ENCODE results near the gene ATXN2L. TPM values are rescaled to one million over a fixed set of nuclear protein-coding genes. Genes with fewer than 3 reads are reported as not detected.

Gene ATXN2L
- total and polyA plus RNA-seq, 10 of the 15 experiments (the other 5 are each of a cell fraction or from before 2014, with no cell fraction given) = 3.5 to 210 (median 61.1) TPM

DNA sequence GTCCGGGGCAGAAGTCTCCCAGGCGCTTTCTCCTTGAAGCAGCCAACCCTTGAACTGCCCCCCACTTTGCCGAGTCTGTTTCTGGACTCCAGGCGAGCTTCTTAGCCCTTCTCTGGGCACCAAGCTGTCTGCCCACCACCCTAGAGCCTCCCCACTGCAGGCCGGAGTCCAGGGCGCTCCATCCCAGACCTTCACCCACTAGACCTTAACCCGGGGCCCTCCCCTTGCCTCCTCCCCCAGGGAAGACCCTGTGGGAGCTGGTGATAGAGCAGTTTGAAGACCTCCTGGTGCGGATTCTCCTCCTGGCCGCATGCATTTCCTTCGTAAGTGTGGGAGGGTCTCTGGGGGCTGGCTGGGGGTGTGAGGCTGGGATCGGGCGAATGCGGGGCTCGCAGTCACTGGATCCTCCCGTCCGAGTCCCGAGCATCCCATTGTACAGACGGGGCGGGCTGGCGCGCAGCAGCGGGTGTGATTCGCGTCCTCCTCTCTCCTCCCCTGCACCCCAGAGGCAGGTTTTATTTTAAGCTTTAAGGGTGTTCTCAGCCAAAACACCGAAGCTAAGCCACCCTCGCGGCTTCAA is 56.6 kb downstream of the ATXN2L start (continued):
- TF ChIP-seq, protein P1, sequence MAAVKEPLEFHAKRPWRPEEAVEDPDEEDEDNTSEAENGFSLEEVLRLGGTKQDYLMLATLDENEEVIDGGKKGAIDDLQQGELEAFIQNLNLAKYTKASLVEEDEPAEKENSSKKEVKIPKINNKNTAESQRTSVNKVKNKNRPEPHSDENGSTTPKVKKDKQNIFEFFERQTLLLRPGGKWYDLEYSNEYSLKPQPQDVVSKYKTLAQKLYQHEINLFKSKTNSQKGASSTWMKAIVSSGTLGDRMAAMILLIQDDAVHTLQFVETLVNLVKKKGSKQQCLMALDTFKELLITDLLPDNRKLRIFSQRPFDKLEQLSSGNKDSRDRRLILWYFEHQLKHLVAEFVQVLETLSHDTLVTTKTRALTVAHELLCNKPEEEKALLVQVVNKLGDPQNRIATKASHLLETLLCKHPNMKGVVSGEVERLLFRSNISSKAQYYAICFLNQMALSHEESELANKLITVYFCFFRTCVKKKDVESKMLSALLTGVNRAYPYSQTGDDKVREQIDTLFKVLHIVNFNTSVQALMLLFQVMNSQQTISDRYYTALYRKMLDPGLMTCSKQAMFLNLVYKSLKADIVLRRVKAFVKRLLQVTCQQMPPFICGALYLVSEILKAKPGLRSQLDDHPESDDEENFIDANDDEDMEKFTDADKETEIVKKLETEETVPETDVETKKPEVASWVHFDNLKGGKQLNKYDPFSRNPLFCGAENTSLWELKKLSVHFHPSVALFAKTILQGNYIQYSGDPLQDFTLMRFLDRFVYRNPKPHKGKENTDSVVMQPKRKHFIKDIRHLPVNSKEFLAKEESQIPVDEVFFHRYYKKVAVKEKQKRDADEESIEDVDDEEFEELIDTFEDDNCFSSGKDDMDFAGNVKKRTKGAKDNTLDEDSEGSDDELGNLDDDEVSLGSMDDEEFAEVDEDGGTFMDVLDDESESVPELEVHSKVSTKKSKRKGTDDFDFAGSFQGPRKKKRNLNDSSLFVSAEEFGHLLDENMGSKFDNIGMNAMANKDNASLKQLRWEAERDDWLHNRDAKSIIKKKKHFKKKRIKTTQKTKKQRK (IDR thresholded peaks at IDR 0.05; ENCODE audit: low read depth, low read length) = no peak
- TF ChIP-seq EED (IDR thresholded peaks at IDR 0.05; ENCODE audit: low read depth) = no peak
- TF ChIP-seq, protein P2, sequence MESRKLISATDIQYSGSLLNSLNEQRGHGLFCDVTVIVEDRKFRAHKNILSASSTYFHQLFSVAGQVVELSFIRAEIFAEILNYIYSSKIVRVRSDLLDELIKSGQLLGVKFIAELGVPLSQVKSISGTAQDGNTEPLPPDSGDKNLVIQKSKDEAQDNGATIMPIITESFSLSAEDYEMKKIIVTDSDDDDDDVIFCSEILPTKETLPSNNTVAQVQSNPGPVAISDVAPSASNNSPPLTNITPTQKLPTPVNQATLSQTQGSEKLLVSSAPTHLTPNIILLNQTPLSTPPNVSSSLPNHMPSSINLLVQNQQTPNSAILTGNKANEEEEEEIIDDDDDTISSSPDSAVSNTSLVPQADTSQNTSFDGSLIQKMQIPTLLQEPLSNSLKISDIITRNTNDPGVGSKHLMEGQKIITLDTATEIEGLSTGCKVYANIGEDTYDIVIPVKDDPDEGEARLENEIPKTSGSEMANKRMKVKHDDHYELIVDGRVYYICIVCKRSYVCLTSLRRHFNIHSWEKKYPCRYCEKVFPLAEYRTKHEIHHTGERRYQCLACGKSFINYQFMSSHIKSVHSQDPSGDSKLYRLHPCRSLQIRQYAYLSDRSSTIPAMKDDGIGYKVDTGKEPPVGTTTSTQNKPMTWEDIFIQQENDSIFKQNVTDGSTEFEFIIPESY (IDR thresholded peaks at IDR 0.05) = no peak
- no peak for TF ChIP-seq BCL11A (IDR thresholded peaks at IDR 0.05; ENCODE audit: low read depth, low read length)

Measured in GM12878 (cell line).